ENCODE results near the gene SF3B1.
"Not testable (repeated sequence)": the region's sequence is repeated elsewhere in the genome, so short reads cannot be mapped to it uniquely, and the experiment has no call there.

SF3B1 gene

GRCh38 chr2:197432527-197432926, 2.3 kb downstream of the SF3B1 start:
- not testable (repeated sequence) for DNase-seq

- DNase-seq = no peak
Observed at GRCh38 chr2:197431858-197432257, 3.0 kb downstream of the SF3B1 start.

GRCh38 chr2:197427986-197428385, 6.8 kb downstream of the SF3B1 start:
- DNase-seq = no peak

DNA sequence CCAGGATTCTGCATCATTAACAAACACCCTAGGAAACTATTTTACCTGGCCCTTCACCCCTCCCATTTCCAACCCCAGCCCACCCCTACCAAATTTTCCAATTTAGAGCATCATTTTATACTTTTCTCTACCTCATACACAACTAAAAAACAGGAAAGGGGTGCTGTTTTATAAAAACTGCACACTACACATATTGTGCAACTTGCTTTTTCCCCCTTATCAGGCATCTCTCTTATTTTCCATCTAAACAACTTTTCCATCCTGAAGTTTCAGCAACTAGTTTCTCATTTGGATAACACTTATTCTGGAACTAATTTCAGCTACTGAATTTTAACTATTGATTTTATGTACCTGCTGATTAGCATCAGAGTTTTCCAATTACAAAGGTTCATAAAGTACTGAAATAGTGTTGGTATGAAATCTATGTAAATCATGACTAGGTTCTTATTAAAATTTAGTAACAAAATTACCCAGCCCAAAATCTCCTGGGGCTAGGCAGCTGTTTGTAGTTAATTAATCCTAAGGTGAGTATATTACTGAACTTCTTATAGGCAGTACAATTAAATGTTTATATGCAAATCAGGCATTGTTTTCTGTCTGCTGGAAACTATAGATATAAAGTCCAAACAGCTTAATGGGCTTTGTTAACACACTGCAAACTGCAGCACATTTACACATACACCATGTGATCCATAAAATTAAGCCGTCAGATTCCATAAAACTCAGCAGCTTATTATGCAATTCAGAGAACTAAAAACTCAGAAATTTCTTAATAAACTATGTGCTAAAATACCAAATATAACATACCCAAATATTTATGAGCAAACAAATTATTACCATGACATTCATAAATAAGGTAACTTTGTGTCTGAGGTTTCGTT, 7.9 kb downstream of the SF3B1 start:
- no peak for DNase-seq

- no peak for DNase-seq
Observed at GRCh38 chr2:197425550-197425949, 9.3 kb downstream of the SF3B1 start.

- no peak for DNase-seq
Observed at GRCh38 chr2:197423307-197423706, 11.5 kb downstream of the SF3B1 start.

DNA sequence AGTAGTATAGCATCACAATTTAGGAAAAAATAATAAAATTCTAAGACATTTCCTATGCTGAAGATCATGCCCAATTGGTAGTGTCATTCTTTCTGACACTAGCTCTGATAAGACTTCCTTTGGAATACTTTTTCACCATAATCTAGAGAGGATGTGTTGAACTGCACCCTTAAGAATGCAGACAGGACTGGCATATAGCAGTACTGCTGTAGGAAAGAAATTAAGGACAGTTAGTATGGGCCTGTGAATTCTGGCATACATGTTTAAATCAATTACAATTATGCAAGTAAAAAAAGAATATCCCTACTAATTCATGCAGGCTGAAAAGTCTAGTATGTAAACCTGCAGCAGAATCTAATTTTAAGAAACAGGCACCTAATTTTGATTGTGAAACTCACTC, 15.4 kb downstream of the SF3B1 start:
- DNase-seq = no peak

DNA sequence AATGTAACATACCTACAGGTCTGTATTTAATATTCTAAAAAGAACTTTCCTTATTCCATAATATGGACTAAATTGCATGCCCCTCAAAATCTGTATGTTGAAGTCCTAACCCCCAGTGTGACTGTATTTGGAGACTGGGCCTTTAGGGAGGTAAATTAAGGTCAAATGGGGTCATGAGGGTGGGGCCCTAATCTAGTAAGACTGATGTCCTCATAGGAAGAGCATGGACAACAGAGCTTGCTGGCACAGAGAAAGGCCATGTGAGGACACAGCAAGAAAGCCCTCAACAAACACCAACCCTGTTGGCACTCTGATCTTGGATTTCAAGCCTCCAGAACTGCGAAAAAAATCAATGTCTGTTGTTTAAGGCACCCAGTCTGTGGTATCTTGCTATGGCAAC, 18.6 kb downstream of the SF3B1 start:
- no peak for DNase-seq

GRCh38 chr2:197414515-197414914, 20.3 kb downstream of the SF3B1 start:
- no peak for DNase-seq

GRCh38 chr2:197414039-197414438, 20.8 kb downstream of the SF3B1 start:
- DNase-seq = no peak

- DNase-seq = no peak
Observed at GRCh38 chr2:197405582-197405981, 29.2 kb downstream of the SF3B1 start.

DNA sequence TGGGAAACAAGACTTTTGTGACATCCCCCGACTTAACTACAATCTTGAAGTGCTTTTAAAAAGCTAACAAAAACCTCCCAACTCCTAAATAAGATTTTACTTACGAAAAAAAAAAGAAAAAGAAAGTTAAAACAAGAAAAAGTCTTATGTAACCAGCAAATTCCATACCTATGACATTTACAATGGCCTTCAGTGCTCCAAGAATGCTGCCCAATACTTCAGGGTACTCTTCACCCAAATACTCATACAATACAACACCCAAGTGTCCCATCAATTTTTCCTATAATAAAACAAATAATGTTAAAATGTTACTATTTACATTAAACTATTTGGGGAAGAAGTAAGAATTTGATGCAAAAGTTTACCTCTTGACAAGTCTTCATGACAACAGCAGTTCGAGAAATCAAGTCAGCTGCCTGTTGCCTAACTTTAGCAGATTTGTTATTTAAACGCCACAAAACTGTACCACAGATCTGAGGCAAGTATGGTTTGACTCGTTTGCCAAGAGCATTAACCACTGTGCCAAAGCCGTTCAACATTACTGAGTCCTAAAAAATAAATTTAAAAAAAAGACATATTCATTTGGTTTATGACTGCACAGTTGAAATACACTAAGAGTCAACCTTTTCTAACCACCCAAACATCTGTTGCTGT, 34.8 kb downstream of the SF3B1 start:
- DNase-seq = no peak

GRCh38 chr2:197398913-197399312, 35.9 kb downstream of the SF3B1 start:
- no peak for DNase-seq

GRCh38 chr2:197391220-197391717, 43.6 kb downstream of the SF3B1 start:
- DNase-seq = no peak

DNA sequence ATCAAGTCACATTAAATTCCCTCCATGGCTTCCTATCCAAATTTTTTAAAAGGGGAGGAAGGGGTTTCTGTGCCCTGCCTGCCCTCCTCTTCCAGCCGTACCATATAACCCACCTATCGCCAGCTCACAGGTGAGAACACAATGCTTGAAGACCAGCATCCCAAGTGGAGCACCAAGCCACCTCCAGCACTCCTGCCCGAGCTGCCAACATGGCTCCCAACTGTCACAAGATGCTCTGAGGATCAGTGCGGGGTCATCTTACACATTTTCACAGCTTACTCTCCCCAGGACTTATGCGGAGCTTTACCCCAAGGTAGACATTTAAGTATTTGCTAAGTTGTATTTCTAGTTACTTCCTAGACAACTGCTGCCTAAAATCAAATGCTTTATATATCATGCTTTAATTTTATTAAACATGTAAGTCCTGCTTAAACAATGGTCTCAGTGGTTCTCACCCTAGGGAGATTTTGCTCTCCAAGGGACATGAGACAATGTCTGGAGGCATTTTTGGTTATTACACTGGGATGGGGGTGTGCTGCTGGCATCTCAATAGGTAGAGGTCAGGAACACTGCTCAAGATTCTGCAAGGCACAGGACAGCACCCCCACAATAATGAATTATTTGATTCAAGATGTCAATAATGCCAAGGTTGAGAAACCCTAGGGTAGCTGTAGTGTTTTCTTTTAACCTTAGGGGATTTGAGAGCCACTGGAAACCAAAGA, 45.8 kb downstream of the SF3B1 start:
- no peak for DNase-seq

DNA sequence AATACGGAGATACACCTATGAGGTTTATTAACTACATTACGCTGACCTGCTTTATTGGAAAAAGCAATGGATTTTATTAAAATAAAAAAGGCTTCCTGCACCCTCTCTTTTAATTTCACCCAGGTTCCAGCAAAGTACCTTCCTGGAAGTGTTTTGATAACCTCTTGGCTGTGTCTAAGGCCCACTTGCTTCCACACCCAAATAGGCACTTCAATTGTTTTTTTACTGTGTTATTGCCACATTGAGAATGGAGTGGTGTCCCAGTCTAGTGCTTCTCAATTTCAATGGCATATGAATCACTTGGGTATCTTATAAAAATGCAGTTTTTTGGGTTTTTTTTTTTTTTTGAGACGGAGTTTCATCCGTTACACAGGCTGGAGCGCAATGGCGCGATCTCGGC, 47.6 kb downstream of the SF3B1 start:
- DNase-seq = no peak

GRCh38 chr2:197386242-197386641, 48.6 kb downstream of the SF3B1 start:
- no peak for DNase-seq

DNA sequence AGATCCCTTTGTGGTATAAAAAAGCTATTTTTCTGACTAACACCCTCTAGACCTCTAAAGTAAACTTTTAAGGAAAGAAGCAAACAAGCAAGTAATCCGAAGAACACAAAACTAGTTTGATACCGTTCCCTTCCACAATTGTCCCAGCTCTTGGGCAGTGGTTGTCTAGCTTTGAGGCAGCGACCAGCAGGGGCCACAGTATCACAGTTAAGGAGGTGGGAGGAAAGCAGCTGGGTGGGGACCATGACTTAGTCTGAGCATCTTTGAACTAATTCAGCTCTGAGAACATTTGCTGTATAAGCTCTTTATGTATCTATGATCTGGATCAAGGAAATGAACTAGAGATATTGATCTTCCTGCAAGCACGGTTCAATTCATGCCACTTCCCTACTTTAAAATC, 51.0 kb downstream of the SF3B1 start:
- DNase-seq = no peak

DNA sequence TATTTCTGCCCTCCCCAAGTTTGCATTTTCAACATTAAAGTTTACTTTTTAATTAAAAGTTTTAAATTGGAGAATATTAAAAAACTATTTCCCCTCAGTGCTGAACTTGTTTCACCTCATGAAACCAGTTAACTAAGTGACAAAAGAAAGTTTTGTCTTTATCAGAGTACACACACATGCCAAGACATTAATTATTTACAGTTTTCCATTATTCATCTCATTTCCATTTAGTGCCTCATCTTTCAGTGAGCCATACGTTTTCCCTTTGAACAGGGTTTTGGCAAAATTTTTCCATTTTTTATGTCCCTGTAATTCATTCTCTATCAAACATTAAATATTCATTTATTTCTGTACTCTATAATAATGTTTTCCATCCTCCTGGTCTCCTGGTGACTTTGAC, 53.2 kb downstream of the SF3B1 start:
- no peak for DNase-seq

GRCh38 chr2:197379918-197380309, 54.9 kb downstream of the SF3B1 start:
- DNase-seq = not testable (repeated sequence)

GRCh38 chr2:197379308-197379917, 55.4 kb downstream of the SF3B1 start:
- not testable (repeated sequence) for DNase-seq

DNA sequence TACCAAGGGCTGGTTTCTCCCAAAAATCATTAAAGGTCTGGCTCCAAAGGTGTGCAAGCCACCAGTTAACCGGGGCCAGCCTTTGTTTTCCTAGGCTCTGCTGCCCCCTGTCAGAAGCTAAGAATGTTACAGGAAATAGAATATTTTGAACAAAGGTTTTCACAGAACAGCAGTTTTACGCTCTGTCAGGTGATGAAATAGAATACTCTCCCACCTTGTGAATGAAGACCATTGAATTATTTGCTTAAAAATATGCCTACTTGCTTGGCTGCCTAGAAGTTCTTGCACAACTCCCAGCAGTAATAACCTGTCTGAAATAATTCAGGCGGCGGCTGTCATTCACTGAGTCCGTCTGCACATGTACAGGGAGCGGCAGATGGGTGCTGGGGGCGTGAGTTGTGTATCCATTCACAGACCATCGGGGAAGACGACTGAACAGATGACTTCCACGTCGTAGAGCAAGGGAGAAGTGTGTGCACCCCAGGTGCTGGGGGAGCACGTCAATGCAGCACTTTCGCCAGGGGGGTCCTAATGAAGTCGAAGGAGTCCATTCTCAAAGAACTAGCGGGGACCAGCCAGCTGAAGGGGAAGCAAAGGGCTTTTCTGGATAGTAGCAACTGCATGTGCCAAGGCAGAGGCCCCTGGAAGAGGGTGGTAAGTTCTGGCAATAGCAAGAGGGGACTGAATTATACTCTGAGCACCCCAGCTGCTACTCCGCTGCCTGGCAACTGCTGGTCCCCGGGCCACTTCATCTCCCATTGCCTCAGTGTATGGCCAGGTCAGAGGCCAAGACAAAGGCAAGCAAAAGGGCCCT, 56.1 kb downstream of the SF3B1 start:
- DNase-seq = peak; percentile 45
